HEK293 (cell line): ENCODE results near the gene CERKL.

Experiments used
- CTCF ChIA-PET: fragments of 350-600 bp; formaldehyde crosslinking; extraction: SDS; loops from one replicate; lab custom pipeline; 2021; ENCODE audit warnings: antibody characterized with exemption; lab: Yijun Ruan, JAX
- POLR2A ChIA-PET: fragments of 300-600 bp; formaldehyde crosslinking; extraction: SDS; loops from one replicate; lab custom pipeline; 2020; ENCODE audit warnings: antibody characterized with exemption, inconsistent platforms; lab: Yijun Ruan, JAX
- H3K27ac ChIP-seq: fragments of 200-500 bp; sonication (Bioruptor generic); 2 replicates; pipeline ENCODE4 v1.5.1; 2014; ENCODE audit warnings: low read depth, low read length, control low read depth, inconsistent platforms; ENCODE audit errors: extremely low read depth
- H3K36me3 ChIP-seq, 2 experiments: fragments of 200-500 bp in 1 of 2; sonication (Bioruptor generic) in 1 of 2; 1 replicate in 1 of 2; 2 replicates in 1 of 2; pipeline ENCODE4 v1.5.1; 2014 to 2017; ENCODE audit warnings: inconsistent platforms in 2 of 2, low read length in 2 of 2; ENCODE audit not compliant: control insufficient read depth in 2 of 2, insufficient read depth in 1 of 2
- H3K4me1 ChIP-seq: fragments of 200-500 bp; sonication (Bioruptor generic); 2 replicates; pipeline ENCODE4 v1.5.1; 2014; ENCODE audit warnings: mild to moderate bottlenecking, low read length, inconsistent platforms; ENCODE audit not compliant: control insufficient read depth, insufficient read depth
- H3K4me3 ChIP-seq: 2 replicates; pipeline ENCODE4 v1.5.1; 2011; ENCODE audit warnings: low read depth, mild to moderate bottlenecking, control low read depth, low read length, moderate library complexity
- H3K9me3 ChIP-seq: fragments of 200-500 bp; sonication (Bioruptor generic); 2 replicates; pipeline ENCODE4 v1.5.1; 2014; ENCODE audit warnings: low read depth, low read length, inconsistent platforms; ENCODE audit not compliant: control insufficient read depth, insufficient read depth
- BCL11B ChIP-seq: fragments of 450-650 bp; formaldehyde crosslinking; IDR thresholded peaks from 2 replicates; pipeline ENCODE4 v1.5.1; 2016; ENCODE audit warnings: low read depth, missing biosample characterization, missing genetic modification characterization
- INSM2 ChIP-seq: fragments of 450-650 bp; formaldehyde crosslinking; IDR thresholded peaks from 2 replicates; pipeline ENCODE4 v1.5.1; 2016; ENCODE audit warnings: missing biosample characterization, missing genetic modification characterization
- KLF17 ChIP-seq: fragments of 450-650 bp; formaldehyde crosslinking; IDR thresholded peaks from 2 replicates; pipeline ENCODE4 v1.5.1; 2016; ENCODE audit warnings: missing biosample characterization, missing genetic modification characterization
- MEIS1 ChIP-seq: sonication (generic); formaldehyde crosslinking; IDR thresholded peaks from 2 replicates; pipeline ENCODE4 v1.8.1; 2022; ENCODE audit warnings: missing genetic modification reagents, mild to moderate bottlenecking, borderline replicate concordance
- MZF1 ChIP-seq: fragments of 450-650 bp; formaldehyde crosslinking; IDR thresholded peaks from 2 replicates; pipeline ENCODE4 v1.5.1; 2017; ENCODE audit warnings: missing biosample characterization, missing genetic modification characterization, borderline replicate concordance
- ZBTB20 ChIP-seq: fragments of 450-650 bp; formaldehyde crosslinking; IDR thresholded peaks from 2 replicates; pipeline ENCODE4 v1.5.1; 2016; ENCODE audit warnings: missing biosample characterization, missing genetic modification characterization
- ZBTB49 ChIP-seq: fragments of 450-650 bp; formaldehyde crosslinking; IDR thresholded peaks from 2 replicates; pipeline ENCODE4 v1.5.1; 2016; ENCODE audit warnings: missing biosample characterization, missing genetic modification characterization, low read depth
- ZEB2 ChIP-seq: fragments of 450-650 bp; formaldehyde crosslinking; IDR thresholded peaks from 2 replicates; pipeline ENCODE4 v1.5.1; 2016; ENCODE audit warnings: missing biosample characterization, missing genetic modification characterization
- ZNF133 ChIP-seq: fragments of 450-650 bp; formaldehyde crosslinking; IDR thresholded peaks from 2 replicates; pipeline ENCODE4 v1.5.1; 2016; ENCODE audit warnings: missing biosample characterization, missing genetic modification characterization
- ZNF16 ChIP-seq: fragments of 450-650 bp; formaldehyde crosslinking; IDR thresholded peaks from 2 replicates; pipeline ENCODE4 v1.5.1; 2016; ENCODE audit warnings: low read depth, missing biosample characterization, missing genetic modification characterization
- ZNF175 ChIP-seq: fragments of 450-650 bp; formaldehyde crosslinking; IDR thresholded peaks from 2 replicates; pipeline ENCODE4 v1.5.1; 2016; ENCODE audit warnings: missing biosample characterization, missing genetic modification characterization
- ZNF214 ChIP-seq: fragments of 450-650 bp; formaldehyde crosslinking; IDR thresholded peaks from 2 replicates; pipeline ENCODE4 v1.5.1; 2017; ENCODE audit warnings: missing biosample characterization, mild to moderate bottlenecking, missing genetic modification characterization, borderline replicate concordance
- ZNF266 ChIP-seq: fragments of 450-650 bp; formaldehyde crosslinking; IDR thresholded peaks from 2 replicates; pipeline ENCODE4 v1.5.1; 2016; ENCODE audit warnings: missing biosample characterization, missing genetic modification characterization, low read depth
- ZNF394 ChIP-seq: fragments of 450-650 bp; formaldehyde crosslinking; IDR thresholded peaks from 2 replicates; pipeline ENCODE4 v1.5.1; 2016; ENCODE audit warnings: missing biosample characterization, missing genetic modification characterization, mild to moderate bottlenecking, moderate library complexity, borderline replicate concordance
- ZNF549 ChIP-seq: fragments of 450-650 bp; IDR thresholded peaks from 2 replicates; pipeline ENCODE4 v1.5.1; 2018; ENCODE audit warnings: missing biosample characterization, missing genetic modification characterization, mild to moderate bottlenecking, inconsistent platforms, moderate library complexity
- ZNF585B ChIP-seq: fragments of 450-650 bp; formaldehyde crosslinking; IDR thresholded peaks from 2 replicates; pipeline ENCODE4 v1.5.1; 2016; ENCODE audit warnings: missing biosample characterization, missing genetic modification characterization
- ZNF677 ChIP-seq: fragments of 450-650 bp; IDR thresholded peaks from 2 replicates; pipeline ENCODE4 v1.5.0; 2018; ENCODE audit warnings: missing biosample characterization, mild to moderate bottlenecking, missing genetic modification characterization, moderate library complexity
- ZNF701 ChIP-seq: fragments of 450-650 bp; formaldehyde crosslinking; IDR thresholded peaks from 2 replicates; pipeline ENCODE4 v1.5.1; 2016; ENCODE audit warnings: missing biosample characterization, missing genetic modification characterization
- ZNF747 ChIP-seq: fragments of 450-650 bp; formaldehyde crosslinking; IDR thresholded peaks from 2 replicates; pipeline ENCODE4 v1.5.1; 2016; ENCODE audit warnings: missing biosample characterization, missing genetic modification characterization
- ZNF777 ChIP-seq: fragments of 450-650 bp; formaldehyde crosslinking; IDR thresholded peaks from 2 replicates; pipeline ENCODE4 v1.5.1; 2017; ENCODE audit warnings: missing biosample characterization, missing genetic modification characterization, borderline replicate concordance
- ZSCAN16 ChIP-seq: fragments of 450-650 bp; formaldehyde crosslinking; IDR thresholded peaks from 2 replicates; pipeline ENCODE4 v1.5.1; 2016; ENCODE audit warnings: missing biosample characterization, missing genetic modification characterization

Gene CERKL

GRCh38 chr2:181642086-181642485, 14.8 kb downstream of the CERKL start:
- no peak overlapping the region for H3K27ac ChIP-seq
- TF ChIP-seq MZF1 (no peak), ZNF16 (no peak), KLF17 (tag by site-specific recombination) (no peak), ZNF777 (tag by site-specific recombination) (no peak), ZNF394 (tag by site-specific recombination) (no peak), MEIS1 (CRISPR knock-in tag) (no peak), ZNF747 (tag by site-specific recombination) (no peak), BCL11B (no peak)
- no peaks in the 10 kb centered on the region for H3K36me3 ChIP-seq
- ChIA-PET POLR2A (no interaction called here), CTCF (interaction anchor here (0.5 to 0.7 kb wide), 3 partner anchors 18 to 464 kb away, joined by 3 read pairs; no protein-coding TSS in a partner anchor)
- H3K4me1 ChIP-seq = no peaks in the 10 kb centered on the region
- H3K9me3 ChIP-seq = no peaks in the 10 kb centered on the region
- H3K4me3 ChIP-seq = no peak overlapping the region

- no peak overlapping the region for H3K4me3 ChIP-seq
- H3K27ac ChIP-seq = no peak overlapping the region
- no peaks in the 10 kb centered on the region for H3K9me3 ChIP-seq
- CTCF ChIA-PET = interaction anchor here (0.6 kb wide), 1 partner anchor 401 kb away, joined by 3 read pairs; no protein-coding TSS in a partner anchor
- POLR2A ChIA-PET = no interaction called here
- H3K4me1 ChIP-seq = no peaks in the 10 kb centered on the region
- H3K36me3 ChIP-seq = no peaks in the 10 kb centered on the region
- no peak for TF ChIP-seq ZNF214 (tag by site-specific recombination)
- TF ChIP-seq ZNF175 (tag by site-specific recombination) = no peak
- TF ChIP-seq ZEB2 (tag by site-specific recombination) = no peak
- no peak for TF ChIP-seq INSM2 (tag by site-specific recombination)
- no peak for TF ChIP-seq ZNF585B (tag by site-specific recombination)
- TF ChIP-seq ZNF677 (tag by site-specific recombination) = no peak
- TF ChIP-seq ZNF549 (tag by site-specific recombination) = no peak
- no peak for TF ChIP-seq ZSCAN16 (tag by site-specific recombination)
- TF ChIP-seq ZNF701 (tag by site-specific recombination) = no peak
- no peak for TF ChIP-seq ZNF266
- no peak for TF ChIP-seq ZNF133 (tag by site-specific recombination)
- TF ChIP-seq ZBTB20 = no peak
- no peak for TF ChIP-seq ZBTB49 (tag by site-specific recombination)
These were observed 17.2 kb downstream of the CERKL start for GRCh38 chr2:181639686-181640085.
